Mesothelial cell of epicardium (in vitro differentiated cells): Measurements from ENCODE around the gene ATXN7L1. TPM values are rescaled to one million over a fixed set of nuclear protein-coding genes. Genes with fewer than 3 reads are reported as not detected.

Source experiments
- DNase-seq, 2 experiments: peaks; one replicate each; pipeline ENCODE4 v3.0.0; 2021; ENCODE audit warnings: low spot score in 2 of 2; ENCODE audit not compliant: unreplicated experiment in 2 of 2
- H3K27ac Mint-ChIP-seq: 2 replicates; pipeline ENCODE4 v1.8.0; 2021; ENCODE audit warnings: mixed read lengths
- H3K27me3 Mint-ChIP-seq: 2 replicates; pipeline ENCODE4 v1.8.0; 2021; ENCODE audit warnings: low read depth, mixed read lengths
- H3K36me3 Mint-ChIP-seq: 2 replicates; pipeline ENCODE4 v1.8.0; 2021; ENCODE audit warnings: mixed read lengths
- H3K4me1 Mint-ChIP-seq: 2 replicates; pipeline ENCODE4 v1.8.0; 2021; ENCODE audit warnings: mixed read lengths
- H3K4me3 Mint-ChIP-seq: 2 replicates; pipeline ENCODE4 v1.8.0; 2021; ENCODE audit warnings: mild to moderate bottlenecking, moderate library complexity, mixed read lengths
- H3K9me3 Mint-ChIP-seq: 2 replicates; pipeline ENCODE4 v1.8.0; 2021; ENCODE audit warnings: mixed read lengths
- CTCF ChIP-seq: fragments of 200-600 bp; sonication (generic); IDR thresholded peaks from one replicate; pipeline ENCODE4 v1.5.0; 2021; ENCODE audit warnings: antibody characterized with exemption; ENCODE audit not compliant: unreplicated experiment
- total RNA-seq: library from RNA; stranded (reverse); gene quantifications from 3 replicates; pipeline ENCODE4 v1.2.1, GENCODE V29; 2021

ATXN7L1 gene
- total RNA-seq, 1 donor from 2014 or later: 18.0 TPM

GRCh38 chr7:105760551-105761447 lies 115.6 kb downstream of the ATXN7L1 start:
- TF ChIP-seq CTCF: no peak
- no peak overlapping the region for H3K27ac Mint-ChIP-seq
- no peak for DNase-seq
- no peaks in the 10 kb centered on the region for H3K27me3 Mint-ChIP-seq
- no peaks in the 10 kb centered on the region for H3K36me3 Mint-ChIP-seq
- H3K4me3 Mint-ChIP-seq: no peak overlapping the region
- no peaks in the 10 kb centered on the region for H3K9me3 Mint-ChIP-seq
- H3K4me1 Mint-ChIP-seq: peaks cover 24% of the 10 kb centered on the region

- no peak overlapping the region for H3K4me3 Mint-ChIP-seq
- peak overlapping the region; percentile 64 for H3K27ac Mint-ChIP-seq
- TF ChIP-seq CTCF: peak; percentile 42
- no peaks in the 10 kb centered on the region for H3K27me3 Mint-ChIP-seq
- no peak for DNase-seq
- no peaks in the 10 kb centered on the region for H3K9me3 Mint-ChIP-seq
- H3K4me1 Mint-ChIP-seq: peaks cover 24% of the 10 kb centered on the region
- no peaks in the 10 kb centered on the region for H3K36me3 Mint-ChIP-seq
Measured at GRCh38 chr7:105759670-105760550, 116.5 kb downstream of the ATXN7L1 start.

- H3K9me3 Mint-ChIP-seq: no peaks in the 10 kb centered on the region
- no peak for DNase-seq
- H3K27me3 Mint-ChIP-seq: no peaks in the 10 kb centered on the region
- TF ChIP-seq CTCF: no peak
- H3K36me3 Mint-ChIP-seq: no peaks in the 10 kb centered on the region
- H3K27ac Mint-ChIP-seq: no peak overlapping the region
- no peak overlapping the region for H3K4me3 Mint-ChIP-seq
- H3K4me1 Mint-ChIP-seq: peaks cover 24% of the 10 kb centered on the region
Measured at GRCh38 chr7:105756367-105756766, 120.0 kb downstream of the ATXN7L1 start.

DNA sequence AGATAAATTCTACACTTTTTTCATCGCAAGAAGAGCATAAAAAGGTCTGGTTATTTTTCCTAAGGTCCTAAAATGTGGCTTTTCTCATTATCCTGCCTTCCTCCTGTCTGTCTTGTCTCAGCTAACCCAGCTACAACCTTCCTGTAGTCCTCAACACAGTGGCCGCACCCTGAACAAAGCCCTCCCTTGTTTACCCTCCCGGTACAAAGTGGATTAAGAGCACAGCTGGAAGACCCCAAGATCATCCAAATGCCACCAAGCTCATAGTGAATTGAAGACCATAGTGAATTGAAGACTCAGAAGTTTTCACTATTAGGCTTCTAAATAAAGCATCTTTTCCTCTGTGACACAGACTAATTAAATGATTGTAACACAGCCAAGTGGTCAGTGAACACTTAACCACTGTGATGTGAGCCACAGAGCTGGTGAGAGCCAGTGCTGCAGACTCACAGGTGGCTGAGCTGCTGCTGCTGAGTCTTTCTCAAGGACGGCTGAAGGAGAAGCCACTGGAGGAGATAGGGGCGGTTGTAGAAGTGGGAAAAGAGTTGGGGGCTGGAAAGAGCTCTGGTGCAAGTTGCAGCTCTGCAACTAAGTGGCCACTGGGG lies 123.6 kb downstream of the ATXN7L1 start:
- no peak overlapping the region for H3K4me3 Mint-ChIP-seq
- H3K4me1 Mint-ChIP-seq: peaks cover 18% of the 10 kb centered on the region
- H3K27ac Mint-ChIP-seq: no peak overlapping the region
- peaks cover 5% of the 10 kb centered on the region for H3K36me3 Mint-ChIP-seq
- no peaks in the 10 kb centered on the region for H3K27me3 Mint-ChIP-seq
- H3K9me3 Mint-ChIP-seq: no peaks in the 10 kb centered on the region
- no peak for TF ChIP-seq CTCF
- no peak for DNase-seq

DNA sequence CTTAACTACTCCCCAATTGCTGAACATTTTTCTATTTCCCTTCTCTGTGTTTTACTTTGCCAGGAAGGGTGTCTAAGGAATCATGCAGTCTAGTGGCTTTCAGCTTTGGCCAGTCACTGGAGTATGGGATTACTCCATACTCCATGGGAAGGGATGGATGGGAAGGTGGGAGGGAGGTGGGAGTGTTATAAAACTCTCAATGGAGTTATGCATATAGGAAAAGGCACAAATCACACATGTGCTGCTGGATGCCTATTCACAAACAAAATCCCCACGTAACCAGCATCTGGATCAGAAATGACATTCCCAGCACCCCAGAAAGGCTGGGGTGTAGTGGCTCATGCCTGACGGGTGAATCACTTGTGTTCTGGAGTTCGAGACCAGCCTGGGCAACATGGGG lies 125.3 kb downstream of the ATXN7L1 start:
- Mint-ChIP-seq H3K27ac (no peak overlapping the region), H3K27me3 (no peaks in the 10 kb centered on the region), H3K9me3 (no peaks in the 10 kb centered on the region), H3K4me1 (peaks cover 9% of the 10 kb centered on the region), H3K4me3 (no peak overlapping the region), H3K36me3 (peaks cover 5% of the 10 kb centered on the region)
- no peak for TF ChIP-seq CTCF
- DNase-seq: no peak
